HG03045 (cell line): ENCODE measurements around the gene RETREG3.
"Not testable (repeated sequence)": the region's sequence is repeated elsewhere in the genome, so short reads cannot be mapped to it uniquely, and the experiment has no call there.

Experiments
- ATAC-seq: cut with Tn5 transposase; IDR thresholded peaks from one replicate; pipeline ENCODE4 v1.9.1; 2021; ENCODE audit warnings: mild to moderate bottlenecking, moderate library complexity; ENCODE audit not compliant: unreplicated experiment

The RETREG3 gene

DNA sequence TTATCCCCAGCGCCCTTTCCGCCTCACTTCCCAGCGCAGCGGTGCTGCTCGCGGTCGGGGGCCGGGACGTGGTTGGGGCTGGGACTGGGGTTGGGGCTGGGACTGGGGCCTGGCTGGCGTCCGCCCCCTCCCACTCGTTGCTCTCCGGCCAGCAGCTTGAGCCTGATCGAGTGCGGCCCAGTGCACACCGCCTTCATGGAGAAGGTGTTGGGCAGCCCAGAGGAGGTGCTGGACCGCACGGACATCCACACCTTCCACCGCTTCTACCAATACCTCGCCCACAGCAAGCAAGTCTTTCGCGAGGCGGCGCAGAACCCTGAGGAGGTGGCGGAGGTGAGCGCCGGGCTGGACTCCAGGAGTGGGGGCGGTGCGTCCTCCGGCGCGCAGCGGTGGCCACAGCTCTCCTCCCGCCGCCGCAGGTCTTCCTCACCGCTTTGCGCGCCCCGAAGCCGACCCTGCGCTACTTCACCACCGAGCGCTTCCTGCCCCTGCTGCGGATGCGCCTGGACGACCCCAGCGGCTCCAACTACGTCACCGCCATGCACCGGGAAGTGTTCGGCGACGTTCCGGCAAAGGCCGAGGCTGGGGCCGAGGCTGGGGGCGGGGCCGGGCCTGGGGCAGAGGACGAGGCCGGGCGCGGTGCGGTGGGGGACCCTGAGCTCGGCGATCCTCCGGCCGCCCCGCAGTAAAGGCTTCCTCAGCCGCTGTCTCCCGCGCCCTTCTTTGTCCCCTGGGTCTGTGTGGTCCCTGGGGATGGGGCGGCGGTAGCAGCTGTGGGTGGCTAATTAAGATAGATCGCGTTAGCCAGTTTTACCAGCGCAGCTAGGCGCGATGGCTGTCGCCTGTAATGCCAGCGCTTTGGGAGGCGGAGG lies 54.7 kb downstream of the RETREG3 start:
- ATAC-seq = peak; percentile 65

DNA sequence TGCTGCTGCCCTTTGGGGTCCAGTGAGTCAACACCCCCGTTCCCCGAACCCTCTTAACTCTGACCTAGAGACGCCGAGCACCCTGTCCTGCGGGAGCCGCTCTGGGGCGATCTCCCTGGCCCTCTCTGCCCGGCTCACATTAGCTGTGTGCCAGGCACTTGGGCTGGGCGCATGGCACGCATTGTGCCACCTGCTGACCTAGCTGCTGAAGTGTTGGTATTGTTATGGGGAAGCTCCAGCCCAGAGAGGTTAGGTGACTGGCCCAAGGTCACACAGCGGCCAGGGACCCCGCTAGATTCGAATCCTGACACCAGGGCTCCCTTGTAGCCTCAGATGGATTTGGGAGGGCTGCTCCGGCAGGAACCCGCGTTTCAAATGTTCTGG lies 55.3 kb downstream of the RETREG3 start:
- no peak for ATAC-seq

DNA sequence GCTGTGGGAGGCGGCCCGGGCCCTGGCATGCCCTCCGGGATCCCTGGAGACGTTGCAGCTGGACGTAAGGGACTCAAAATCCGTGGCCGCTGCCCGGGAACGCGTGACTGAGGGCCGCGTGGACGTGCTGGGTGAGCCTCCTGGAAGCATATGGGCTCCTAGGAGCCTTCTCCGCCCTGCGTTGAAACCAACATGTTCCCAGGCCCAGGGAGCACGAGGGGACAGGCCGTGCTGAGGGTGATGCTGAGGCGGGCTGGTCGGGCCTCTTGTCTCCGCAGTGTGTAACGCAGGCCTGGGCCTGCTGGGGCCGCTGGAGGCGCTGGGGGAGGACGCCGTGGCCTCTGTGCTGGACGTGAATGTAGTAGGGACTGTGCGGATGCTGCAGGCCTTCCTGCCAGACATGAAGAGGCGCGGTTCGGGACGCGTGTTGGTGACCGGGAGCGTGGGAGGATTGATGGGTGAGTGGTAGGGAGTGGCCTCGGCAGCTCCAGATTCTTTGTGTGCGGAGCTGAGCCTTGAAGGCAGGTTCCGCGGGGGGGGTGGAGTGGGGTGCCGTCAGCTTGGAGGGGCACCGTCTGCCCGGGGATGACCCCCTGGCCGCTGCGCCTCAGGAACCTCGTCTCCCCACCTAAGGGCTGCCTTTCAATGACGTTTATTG lies 55.9 kb downstream of the RETREG3 start:
- ATAC-seq = no peak

DNA sequence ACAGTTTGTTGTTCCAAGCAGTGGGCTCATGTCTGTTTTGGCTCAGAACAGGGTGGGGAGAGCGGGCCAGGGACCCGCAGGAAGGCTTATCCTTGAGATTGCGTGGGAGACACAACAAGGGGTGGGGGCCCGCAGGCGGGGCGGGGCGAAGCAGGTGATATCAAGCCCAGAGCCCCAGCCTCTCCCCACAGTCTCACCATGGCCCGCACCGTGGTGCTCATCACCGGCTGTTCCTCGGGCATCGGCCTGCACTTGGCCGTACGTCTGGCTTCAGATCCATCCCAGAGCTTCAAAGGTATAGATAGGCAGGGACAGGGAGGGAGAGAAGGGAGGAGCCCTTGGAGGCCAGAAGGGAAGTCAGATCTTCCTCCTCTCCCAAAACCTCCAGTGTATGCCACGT lies 56.4 kb downstream of the RETREG3 start, which contains the start of gene HSD17B1:
Gene HSD17B1, plus strand, starts transcription at position 188 of the 400 bp plus-strand sequence. Its CDS starts 11 bp downstream, at position 199.
- ATAC-seq = not testable (repeated sequence)

DNA sequence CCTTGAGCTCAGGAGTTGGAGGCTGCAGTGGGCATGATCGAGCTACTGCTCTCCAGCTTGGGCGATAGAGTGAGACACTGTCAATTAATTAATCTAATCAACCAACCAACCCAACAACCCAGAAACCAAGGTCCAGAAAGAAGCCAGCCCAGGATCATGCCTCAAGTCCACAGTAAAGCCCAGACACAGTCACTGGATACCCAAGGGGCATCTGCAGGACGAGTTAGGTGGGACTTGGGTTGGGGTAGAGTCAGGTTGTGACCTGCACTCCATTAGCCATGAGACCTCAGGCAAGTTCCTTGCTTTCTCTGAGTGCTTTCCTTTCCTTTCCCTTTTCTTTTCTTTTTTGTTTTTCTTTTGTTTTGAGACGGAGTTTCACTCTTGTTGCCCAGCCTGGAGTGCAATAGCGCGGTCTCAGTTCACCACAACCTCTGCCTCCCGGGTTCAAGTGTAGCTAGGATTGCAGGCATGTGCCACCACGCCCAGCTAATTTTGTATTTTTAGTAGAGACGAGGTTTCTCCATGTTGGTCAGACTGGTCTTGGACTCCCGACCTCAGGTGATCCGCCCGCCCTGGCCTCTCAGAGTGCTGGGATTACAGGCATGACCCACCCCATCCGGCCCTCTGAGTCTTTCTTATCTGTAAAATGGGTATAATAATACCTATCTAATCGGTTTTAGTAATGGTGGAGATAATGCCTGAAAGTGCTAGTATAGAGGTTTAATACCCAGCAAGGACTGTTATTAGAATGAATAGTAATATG lies 60.0 kb downstream of the RETREG3 start:
- ATAC-seq = no peak

DNA sequence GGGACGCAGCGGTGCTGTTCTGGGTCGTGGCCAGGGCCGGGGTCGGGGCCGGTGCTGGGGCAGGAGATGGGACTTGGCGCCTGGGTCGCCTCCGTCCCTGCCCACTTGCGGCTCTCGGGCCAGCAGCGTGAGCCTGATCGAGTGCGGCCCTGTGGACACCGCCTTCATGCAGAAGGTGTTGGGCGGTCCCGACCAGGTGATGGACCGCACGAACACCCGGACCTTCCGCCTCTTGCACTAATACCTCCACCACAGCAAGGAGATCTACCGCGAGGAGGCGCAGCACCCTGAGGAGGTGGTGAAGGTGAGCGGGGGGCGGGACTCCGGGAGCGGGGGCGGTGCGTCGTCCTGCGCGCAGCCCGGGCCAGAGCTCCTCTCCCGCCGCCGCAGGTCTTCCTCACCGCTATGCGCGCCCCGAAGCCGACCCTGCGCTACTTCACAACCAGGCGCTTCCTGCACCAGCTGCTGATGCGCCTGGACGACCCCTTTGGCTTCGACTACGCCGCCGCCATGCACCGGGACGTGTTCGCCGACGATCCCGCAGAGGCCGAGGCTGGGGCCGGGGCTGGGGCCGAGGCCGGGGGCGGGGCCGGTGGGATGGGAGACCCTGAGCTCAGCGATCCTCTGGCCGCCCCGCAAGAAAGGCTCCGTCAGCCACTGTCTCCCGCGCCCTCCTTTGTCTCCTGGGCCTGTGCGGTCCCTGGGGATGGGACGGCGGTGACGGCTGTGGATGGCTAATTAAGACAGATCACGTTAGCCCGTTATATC lies 60.9 kb downstream of the RETREG3 start:
- ATAC-seq = peak; percentile 54

DNA sequence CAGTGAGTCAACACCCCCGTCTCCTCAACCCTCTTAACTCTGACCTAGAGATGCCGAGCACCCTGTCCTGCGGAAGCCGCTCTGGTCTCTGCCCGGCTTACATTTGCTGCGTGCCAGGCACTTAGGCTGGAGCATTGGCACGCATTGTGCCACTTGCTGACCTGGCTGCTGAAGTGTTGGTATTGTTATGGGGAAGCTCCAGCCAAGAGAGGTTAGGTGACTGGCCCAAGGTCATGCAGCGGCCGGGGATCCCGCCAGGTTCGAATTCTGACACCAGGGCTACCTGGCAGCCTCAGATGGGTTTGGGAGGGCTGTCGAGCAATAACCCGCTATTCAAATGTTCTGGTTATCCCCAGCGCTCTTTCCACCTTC lies 61.5 kb downstream of the RETREG3 start:
- ATAC-seq = no peak

DNA sequence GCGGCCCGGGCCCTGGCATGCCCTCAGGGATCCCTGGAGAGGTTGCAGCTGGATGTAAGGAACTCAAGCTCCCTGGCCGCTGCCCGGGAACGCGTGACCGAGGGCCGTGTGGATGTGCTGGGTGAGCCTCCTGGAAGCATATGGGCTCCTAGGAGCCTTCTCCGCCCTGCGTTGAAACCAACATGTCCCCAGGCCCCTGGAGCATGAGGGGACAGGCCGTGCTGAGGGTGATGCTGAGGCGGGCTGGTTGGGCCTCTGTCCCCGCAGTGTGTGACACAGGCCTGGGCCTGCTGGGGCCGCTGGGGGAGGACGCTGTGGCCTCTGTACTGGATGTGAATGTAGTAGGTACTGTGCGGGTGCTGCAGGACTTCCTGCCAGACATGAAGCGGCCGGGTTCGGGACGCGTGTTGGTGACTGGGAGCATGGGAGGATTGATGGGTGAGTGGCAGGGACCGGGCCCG lies 62.1 kb downstream of the RETREG3 start:
- ATAC-seq = no peak

DNA sequence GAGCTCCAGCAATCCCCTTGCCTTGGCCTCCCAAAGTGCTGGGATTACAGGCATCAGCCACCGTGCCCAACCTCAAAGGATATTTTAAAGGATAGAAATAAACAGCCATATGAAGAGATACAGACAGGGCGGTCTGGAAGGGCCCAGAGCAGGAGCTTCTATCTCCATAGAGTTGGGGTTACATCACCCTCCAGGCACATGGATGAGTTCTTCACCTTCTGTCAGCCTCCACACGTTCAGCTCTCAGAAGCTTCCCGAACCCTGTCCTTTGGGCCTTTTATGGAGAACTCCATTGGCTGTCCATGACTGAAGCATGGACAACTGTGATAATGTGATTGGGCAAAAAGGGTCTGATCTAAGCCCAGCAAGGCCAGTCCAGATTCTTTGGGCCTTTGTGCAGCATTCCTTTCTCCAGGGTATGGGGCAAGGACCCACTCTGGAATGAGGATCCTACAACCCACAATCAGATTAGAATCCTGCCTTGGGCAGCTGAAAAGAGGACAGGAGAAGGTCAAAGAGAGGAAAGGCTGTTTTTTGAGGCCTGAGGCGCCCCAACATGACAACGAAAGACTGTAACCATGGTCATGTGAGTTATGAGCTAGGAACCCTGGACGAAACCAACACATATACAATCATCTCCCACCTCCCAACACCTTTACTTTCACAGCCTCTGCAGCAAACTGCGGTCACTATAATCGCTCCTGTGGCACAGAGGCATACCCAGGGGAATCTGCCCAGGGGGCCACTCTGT lies 63.2 kb downstream of the RETREG3 start:
- not testable (repeated sequence) for ATAC-seq

DNA sequence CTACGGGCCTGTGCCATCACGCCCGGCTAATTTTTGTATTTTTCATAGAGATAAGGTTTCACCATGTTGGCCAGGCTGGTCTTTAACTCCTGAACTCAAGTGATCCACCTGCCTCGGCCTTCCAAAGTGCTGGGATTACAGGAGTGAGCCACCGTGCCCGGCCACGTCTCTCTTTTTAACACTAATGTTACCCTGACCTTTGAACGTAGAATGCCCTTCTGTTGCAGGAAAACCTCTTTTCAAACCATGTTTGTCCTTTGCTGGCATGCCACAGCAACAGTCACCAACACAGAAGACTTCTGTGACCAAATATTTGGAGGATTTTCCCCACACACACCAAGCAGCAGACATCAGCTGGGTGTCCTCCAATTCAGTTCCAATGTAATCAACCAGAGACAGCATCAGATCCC lies 64.3 kb downstream of the RETREG3 start:
- no peak for ATAC-seq

DNA sequence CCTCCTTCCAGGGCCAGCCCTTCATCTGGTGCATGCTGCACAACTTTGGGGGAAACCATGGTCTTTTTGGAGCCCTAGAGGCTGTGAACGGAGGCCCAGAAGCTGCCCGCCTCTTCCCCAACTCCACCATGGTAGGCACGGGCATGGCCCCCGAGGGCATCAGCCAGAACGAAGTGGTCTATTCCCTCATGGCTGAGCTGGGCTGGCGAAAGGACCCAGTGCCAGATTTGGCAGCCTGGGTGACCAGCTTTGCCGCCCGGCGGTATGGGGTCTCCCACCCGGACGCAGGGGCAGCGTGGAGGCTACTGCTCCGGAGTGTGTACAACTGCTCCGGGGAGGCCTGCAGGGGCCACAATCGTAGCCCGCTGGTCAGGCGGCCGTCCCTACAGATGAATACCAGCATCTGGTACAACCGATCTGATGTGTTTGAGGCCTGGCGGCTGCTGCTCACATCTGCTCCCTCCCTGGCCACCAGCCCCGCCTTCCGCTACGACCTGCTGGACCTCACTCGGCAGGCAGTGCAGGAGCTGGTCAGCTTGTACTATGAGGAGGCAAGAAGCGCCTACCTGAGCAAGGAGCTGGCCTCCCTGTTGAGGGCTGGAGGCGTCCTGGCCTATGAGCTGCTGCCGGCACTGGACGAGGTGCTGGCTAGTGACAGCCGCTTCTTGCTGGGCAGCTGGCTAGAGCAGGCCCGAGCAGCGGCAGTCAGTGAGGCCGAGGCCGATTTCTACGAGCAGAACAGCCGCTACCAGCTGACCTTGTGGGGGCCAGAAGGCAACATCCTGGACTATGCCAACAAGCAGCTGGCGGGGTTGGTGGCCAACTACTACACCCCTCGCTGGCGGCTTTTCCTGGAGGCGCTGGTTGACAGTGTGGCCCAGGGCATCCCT lies 65.7 kb downstream of the RETREG3 start:
- ATAC-seq = no peak

DNA sequence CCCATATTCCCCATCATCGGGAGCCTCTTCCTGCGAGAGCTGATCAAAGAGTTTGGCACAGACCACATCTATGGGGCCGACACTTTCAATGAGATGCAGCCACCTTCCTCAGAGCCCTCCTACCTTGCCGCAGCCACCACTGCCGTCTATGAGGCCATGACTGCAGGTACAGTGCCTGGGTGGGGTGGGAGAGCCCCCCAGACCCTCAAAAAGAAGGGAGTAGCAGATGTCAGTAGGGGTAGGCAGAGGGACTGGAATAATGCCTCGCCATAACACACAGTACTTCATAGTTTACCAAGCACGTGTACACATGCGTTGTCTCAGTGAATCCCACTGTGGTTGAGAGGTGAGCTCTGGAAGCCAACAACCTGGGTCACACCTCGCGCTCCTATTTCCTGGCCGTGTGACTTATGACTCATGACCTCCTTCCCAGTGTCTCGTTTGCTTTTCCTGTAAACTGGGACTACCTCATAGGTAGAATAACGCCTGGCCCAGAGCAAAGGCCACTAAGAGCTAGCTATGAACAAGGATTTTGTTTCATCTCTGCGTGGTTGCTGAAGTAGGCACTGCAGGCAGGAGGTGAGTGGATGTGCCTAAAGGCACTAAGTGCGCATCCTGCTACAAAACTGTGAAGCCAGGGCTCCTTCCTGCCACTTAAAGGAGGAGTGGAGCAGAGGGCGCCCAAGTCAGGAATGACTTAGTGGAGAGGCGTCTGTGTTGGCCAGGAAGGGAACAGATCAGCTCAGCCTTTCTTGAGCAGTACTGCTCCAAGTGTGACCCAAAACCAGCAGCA lies 67.9 kb downstream of the RETREG3 start:
- ATAC-seq = no peak

DNA sequence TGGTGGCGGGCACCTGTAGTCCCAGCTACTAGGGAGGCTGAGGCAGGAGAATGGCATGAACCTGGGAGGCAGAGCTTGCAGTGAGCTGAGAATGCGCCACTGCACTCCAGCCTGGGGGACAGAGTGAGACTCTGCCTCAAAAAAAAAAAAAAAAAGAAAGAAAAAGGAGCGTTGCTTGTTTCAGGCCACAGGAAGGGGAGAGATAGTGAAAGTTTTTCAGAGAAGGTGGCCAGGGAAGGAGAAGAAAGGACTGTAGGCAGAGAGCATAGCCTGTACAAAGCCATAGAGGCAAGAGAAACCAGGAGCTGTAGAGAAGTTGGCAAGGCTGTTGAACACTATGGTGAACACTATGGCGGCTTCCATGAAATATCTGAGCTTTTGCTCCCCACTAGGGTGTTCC lies 68.6 kb downstream of the RETREG3 start:
- not testable (repeated sequence) for ATAC-seq

DNA sequence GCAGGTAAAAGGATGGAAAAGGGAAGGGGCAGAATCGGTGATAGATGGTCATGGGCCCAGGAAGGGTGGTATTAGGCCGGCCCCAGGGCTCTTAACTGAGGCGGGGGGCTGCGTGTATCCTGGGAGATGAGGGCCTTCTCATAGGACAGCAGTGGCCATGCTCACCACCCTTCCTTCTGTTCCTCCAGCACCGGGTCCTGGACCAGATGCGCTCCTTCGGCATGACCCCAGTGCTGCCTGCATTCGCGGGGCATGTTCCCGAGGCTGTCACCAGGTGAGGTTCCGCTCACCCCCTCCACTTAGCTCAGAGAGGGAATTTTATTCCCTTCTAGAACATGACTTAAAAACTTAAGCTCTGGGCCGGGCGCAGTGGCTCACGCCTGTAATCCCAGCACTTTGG lies 70.7 kb downstream of the RETREG3 start:
- ATAC-seq = no peak

DNA sequence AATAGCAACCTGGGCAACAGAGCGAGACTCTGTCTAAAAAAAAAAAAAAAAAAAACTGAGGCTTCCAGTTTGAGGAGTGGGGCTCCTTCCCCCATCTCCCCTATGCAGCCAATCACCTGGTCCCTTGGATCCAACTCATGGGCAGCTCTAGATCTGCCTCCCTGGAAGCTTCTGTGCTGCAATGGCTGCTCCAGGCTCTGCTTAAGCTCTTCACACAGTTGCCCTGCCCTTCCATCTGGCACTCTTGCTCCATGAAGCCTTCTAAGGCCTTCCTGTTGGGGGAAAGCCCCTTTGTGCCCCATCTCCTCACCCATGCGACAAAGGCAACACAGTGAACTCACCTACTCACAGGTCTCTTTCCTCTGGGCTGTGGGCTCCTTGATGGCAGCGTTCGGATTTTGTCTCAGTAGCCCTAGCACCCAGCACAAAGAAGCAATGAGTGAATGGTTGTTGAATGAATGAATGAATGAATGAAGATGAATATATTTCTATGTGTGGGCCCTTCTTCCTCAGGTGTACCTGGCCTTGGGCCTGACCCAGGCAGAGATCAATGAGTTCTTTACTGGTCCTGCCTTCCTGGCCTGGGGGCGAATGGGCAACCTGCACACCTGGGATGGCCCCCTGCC lies 71.2 kb downstream of the RETREG3 start:
- ATAC-seq = no peak

DNA sequence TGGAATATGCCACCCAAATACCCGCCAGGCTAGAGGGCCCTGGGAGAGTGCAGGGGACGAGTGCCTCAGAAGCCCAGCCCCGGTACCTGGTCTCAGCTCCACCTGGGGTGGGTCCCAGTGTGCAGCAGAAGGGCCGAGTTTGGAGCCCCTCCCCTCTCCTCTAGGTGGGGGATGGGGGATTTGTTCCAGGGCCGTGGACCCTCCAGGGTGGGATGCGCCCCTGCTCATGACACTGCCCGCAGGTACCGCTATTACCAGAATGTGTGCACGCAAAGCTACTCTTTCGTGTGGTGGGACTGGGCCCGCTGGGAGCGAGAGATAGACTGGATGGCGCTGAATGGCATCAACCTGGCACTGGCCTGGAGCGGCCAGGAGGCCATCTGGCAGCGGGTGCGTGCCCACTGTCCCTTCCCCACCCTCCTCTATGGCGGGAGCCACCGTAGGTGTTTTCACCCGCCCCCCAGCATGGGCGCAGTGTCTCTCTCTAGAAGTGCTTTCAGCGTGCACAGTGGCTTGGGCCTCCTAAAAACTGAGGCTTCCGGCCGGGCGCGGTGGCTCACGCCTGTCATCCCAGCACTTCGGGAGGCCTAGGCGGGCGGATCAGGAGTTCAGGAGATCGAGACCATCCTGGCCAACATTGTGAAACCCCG lies 71.9 kb downstream of the RETREG3 start:
- no peak for ATAC-seq
